Testis (tissue), 3 donors: ENCODE results near the gene PRKN. TPM values are rescaled to one million over a fixed set of nuclear protein-coding genes. Genes with fewer than 3 reads are reported as not detected.

Source experiments
- DNase-seq: peaks from one replicate; pipeline ENCODE4 v3.0.0-alpha.2; 2019
- H3K27ac ChIP-seq, 2 donors: fragments of 200-600 bp; sonication (generic); one replicate each; pipeline ENCODE4 v1.5.1; 2019
- H3K27me3 ChIP-seq: fragments of 200-600 bp; sonication (generic); one replicate; pipeline ENCODE4 v1.5.1; 2019
- H3K36me3 ChIP-seq: fragments of 200-600 bp; sonication (generic); one replicate; pipeline ENCODE4 v1.5.1; 2017; ENCODE audit warnings: low read depth; ENCODE audit errors: missing control alignments
- H3K4me1 ChIP-seq: fragments of 200-600 bp; sonication (generic); one replicate; pipeline ENCODE4 v1.5.1; 2019
- H3K4me3 ChIP-seq, 2 donors: fragments of 200-600 bp; sonication (generic); one replicate each; pipeline ENCODE4 v1.5.1; 2017 to 2019
- H3K9me3 ChIP-seq: fragments of 200-600 bp; sonication (generic); one replicate; pipeline ENCODE4 v1.5.1; 2017
- CTCF ChIP-seq, 3 experiments: fragments of 450-650 bp in 2 of 3; fragments of 200-600 bp in 1 of 3; sonication (generic) in 1 of 3; IDR thresholded peaks; one replicate each; pipeline ENCODE4 v1.5.1; 2016 to 2019; ENCODE audit warnings: antibody characterized with exemption in 3 of 3, mild to moderate bottlenecking in 2 of 3, moderate library complexity in 1 of 3
- POLR2A ChIP-seq: fragments of 450-650 bp; IDR thresholded peaks from one replicate; pipeline ENCODE4 v1.6.1; 2017; ENCODE audit warnings: antibody characterized with exemption, mild to moderate bottlenecking, moderate library complexity
- WGBS, 2 donors: methylation state at CpG; one replicate each; pipeline ENCODE4 v1.1.5; 2018; 5-methylcytosine and 5-hydroxymethylcytosine counted together
- intact Hi-C: fragments of 100-400 bp; cut with DNase I; formaldehyde crosslinking; loops from one replicate; pipeline ENCODE4 v1.15.1; 2023; ENCODE audit warnings: low total_unique reads
- polyA plus RNA-seq: library from polyadenylated mRNA; stranded (reverse); fragments of 350-450 nt; fragmentation: Illumina TruSeq; extraction: RNeasy Lipid Tissue Mini Kit (QIAGEN cat#74804); gene quantifications from one replicate; pipeline ENCODE4 v1.2.3, GENCODE V29; 2014; ENCODE audit warnings: low read depth, low replicate concordance; ENCODE audit not compliant: insufficient read depth
- total RNA-seq, 2 donors: library from RNA; depleted of rRNA; stranded (reverse); fragments of >200 nt; gene quantifications; one replicate each; pipeline ENCODE4 v1.2.3, GENCODE V29; 2016

Gene PRKN
- total and polyA plus RNA-seq, 3 donors from 2014 or later = 19.1 to 34.5 (median 28.8) TPM

DNA sequence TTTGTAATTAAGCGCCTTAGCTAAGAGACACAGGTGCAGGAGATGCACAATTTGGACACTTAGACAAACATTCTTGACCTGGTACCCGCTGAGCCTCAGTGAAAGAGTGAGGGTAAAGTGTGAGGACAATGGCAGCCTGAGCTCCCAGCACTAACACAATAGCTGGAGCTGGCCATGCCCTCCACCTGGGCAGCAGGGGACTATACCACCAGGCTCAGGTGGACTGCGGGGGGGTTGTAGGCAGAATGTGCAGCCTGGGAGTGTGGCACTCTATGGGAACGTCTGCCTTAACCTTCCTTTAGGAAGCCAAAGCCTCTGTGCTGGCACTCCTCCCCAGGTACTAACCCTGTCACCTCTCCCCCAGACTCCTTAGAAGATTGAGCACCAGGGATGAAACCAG lies 23.6 kb downstream of the PRKN start:
- H3K27ac ChIP-seq = no peak overlapping the region
- H3K9me3 ChIP-seq = no peaks in the 10 kb centered on the region
- no peak for TF ChIP-seq POLR2A
- TF ChIP-seq CTCF (IDR thresholded peaks at IDR 0.05) = no peak
- no peaks in the 10 kb centered on the region for H3K36me3 ChIP-seq
- intact Hi-C loops = no loop called here
- H3K27me3 ChIP-seq = no peaks in the 10 kb centered on the region
- 86 to 94% methylated on average over 4 of the region's 4 CpGs for WGBS, 2 donors
- peaks cover 7% of the 10 kb centered on the region for H3K4me1 ChIP-seq
- no peak overlapping the region for H3K4me3 ChIP-seq
- DNase-seq = no peak

DNA sequence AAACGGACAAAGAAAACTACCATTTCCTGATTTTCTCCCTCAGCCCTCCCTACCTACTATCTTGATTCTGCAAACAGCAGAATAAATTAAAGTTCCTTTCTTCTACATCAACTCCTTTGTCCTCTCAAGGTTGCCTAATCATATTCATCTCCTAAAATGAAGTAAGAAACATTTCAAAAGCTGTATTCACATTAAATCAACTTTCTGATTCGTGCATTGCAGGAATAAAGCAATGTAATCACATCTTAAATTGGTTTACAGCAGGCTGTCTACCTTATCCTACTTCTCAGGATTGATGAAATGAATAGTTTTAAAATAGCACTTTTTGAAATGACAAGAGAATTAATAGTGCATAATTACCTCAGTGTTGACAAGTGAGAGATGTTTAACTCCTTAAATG lies 25.1 kb downstream of the PRKN start:
- no peak for TF ChIP-seq POLR2A
- no peak for TF ChIP-seq CTCF (IDR thresholded peaks at IDR 0.05)
- 64 to 74% methylated on average over 2 of the region's 2 CpGs for WGBS, 2 donors
- DNase-seq = no peak
- H3K27me3 ChIP-seq = no peaks in the 10 kb centered on the region
- H3K27ac ChIP-seq = no peak overlapping the region
- H3K9me3 ChIP-seq = no peaks in the 10 kb centered on the region
- intact Hi-C loops = no loop called here
- H3K36me3 ChIP-seq = no peaks in the 10 kb centered on the region
- peaks cover 7% of the 10 kb centered on the region for H3K4me1 ChIP-seq
- no peak overlapping the region for H3K4me3 ChIP-seq

- Histone ChIP-seq H3K27me3 (no peaks in the 10 kb centered on the region), H3K36me3 (no peaks in the 10 kb centered on the region), H3K27ac (no peak overlapping the region), H3K4me3 (no peak overlapping the region), H3K4me1 (peaks cover 7% of the 10 kb centered on the region), H3K9me3 (no peaks in the 10 kb centered on the region)
- intact Hi-C loops = no loop called here
- WGBS, 2 donors = 88 to 97% methylated on average over 1 of the region's 1 CpG
- no peak for DNase-seq
- TF ChIP-seq POLR2A = no peak
- TF ChIP-seq CTCF (IDR thresholded peaks at IDR 0.05) = no peak
These were observed 26.0 kb downstream of the PRKN start for GRCh38 chr6:162701551-162701950.

DNA sequence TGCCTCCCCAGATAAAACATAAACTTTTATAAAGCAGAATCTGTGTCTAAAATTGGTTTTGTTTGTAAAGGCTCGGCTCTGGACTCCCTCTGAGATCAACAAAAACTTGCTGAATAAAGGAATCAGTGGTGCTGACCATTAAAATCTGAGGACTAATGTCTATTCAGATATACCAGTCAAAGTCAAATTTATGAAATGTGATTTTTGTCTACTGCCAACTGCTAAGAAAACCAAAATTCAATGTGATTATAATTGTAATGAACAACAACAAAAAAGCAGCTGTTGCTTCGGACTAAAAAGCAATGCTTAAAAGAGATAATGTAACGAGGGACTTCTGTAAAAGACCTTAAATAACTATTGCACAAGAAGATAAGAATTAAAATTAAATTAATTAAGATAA lies 26.6 kb downstream of the PRKN start:
- no peak for TF ChIP-seq POLR2A
- TF ChIP-seq CTCF (IDR thresholded peaks at IDR 0.05) = no peak
- H3K36me3 ChIP-seq = no peaks in the 10 kb centered on the region
- H3K4me1 ChIP-seq = peaks cover 7% of the 10 kb centered on the region
- no peaks in the 10 kb centered on the region for H3K27me3 ChIP-seq
- 83 to 88% methylated on average over 3 of the region's 3 CpGs for WGBS, 2 donors
- no peak overlapping the region for H3K27ac ChIP-seq
- no peaks in the 10 kb centered on the region for H3K9me3 ChIP-seq
- DNase-seq = no peak
- intact Hi-C loops = no loop called here
- no peak overlapping the region for H3K4me3 ChIP-seq

- no peak for TF ChIP-seq POLR2A
- TF ChIP-seq CTCF (IDR thresholded peaks at IDR 0.05) = no peak
- H3K4me3 ChIP-seq = no peak overlapping the region
- WGBS, 2 donors = 93 to 96% methylated on average over 2 of the region's 2 CpGs
- H3K4me1 ChIP-seq = no peaks in the 10 kb centered on the region
- H3K27ac ChIP-seq = no peak overlapping the region
- no peaks in the 10 kb centered on the region for H3K9me3 ChIP-seq
- no peaks in the 10 kb centered on the region for H3K27me3 ChIP-seq
- H3K36me3 ChIP-seq = no peaks in the 10 kb centered on the region
- intact Hi-C loops = no loop called here
- DNase-seq = no peak
These were observed 27.6 kb downstream of the PRKN start for GRCh38 chr6:162699961-162700360.
